Stimulated activated naive B cell treated with anti-CD40 and anti-IgM and Interleukin-4, amounts not matched to agents 10 μg/mL and 1 μg/mL and 100 μg/mL, for 72 hours (primary cell): Measurements from ENCODE around the gene TTLL5.
A peak's percentile ranks its signal among the peaks of the same experiment; 100 is the strongest.

Experiments used
- ATAC-seq, 2 donors: fragments of 150-1000 bp; cut with Tn5 transposase; replicated peaks; 2 replicates each; pipeline ENCODE4 v1.10.0; 2021; ENCODE audit warnings: moderate library complexity in 1 of 2
- DNase-seq: peaks from one replicate; pipeline ENCODE4 v3.0.0; 2021
- H3K27ac Mint-ChIP-seq: one replicate; pipeline ENCODE4 v1.8.0; 2022; ENCODE audit warnings: mild to moderate bottlenecking, mixed read lengths
- H3K27me3 Mint-ChIP-seq, 2 donors: one replicate each; pipeline ENCODE4 v1.8.0; 2022; ENCODE audit warnings: mixed read lengths in 2 of 2
- H3K36me3 Mint-ChIP-seq, 2 donors: one replicate each; pipeline ENCODE4 v1.8.0; 2022; ENCODE audit warnings: mixed read lengths in 2 of 2, mild to moderate bottlenecking in 1 of 2
- H3K4me1 Mint-ChIP-seq, 2 donors: one replicate each; pipeline ENCODE4 v1.8.0; 2022; ENCODE audit warnings: mixed read lengths in 2 of 2, mild to moderate bottlenecking in 1 of 2
- H3K4me3 Mint-ChIP-seq, 2 donors: one replicate each; pipeline ENCODE4 v1.8.0; 2022; ENCODE audit warnings: mild to moderate bottlenecking in 2 of 2, mixed read lengths in 2 of 2, moderate library complexity in 1 of 2
- H3K9me3 Mint-ChIP-seq, 2 donors: one replicate each; pipeline ENCODE4 v1.8.0; 2022; ENCODE audit warnings: mixed read lengths in 2 of 2, mild to moderate bottlenecking in 1 of 2

Gene TTLL5

GRCh38 chr14:75700295-75700694 is 39.2 kb downstream of the TTLL5 start:
- DNase-seq (no peak), ATAC-seq (no peak)
- H3K27me3 Mint-ChIP-seq = no peaks in the 10 kb centered on the region
- no peak overlapping the region for H3K27ac Mint-ChIP-seq
- no peak overlapping the region for H3K4me3 Mint-ChIP-seq
- H3K4me1 Mint-ChIP-seq = peaks cover 0 to 7% of the 10 kb centered on the region in 2 donors
- H3K36me3 Mint-ChIP-seq = peaks cover 46 to 59% of the 10 kb centered on the region in 2 donors
- H3K9me3 Mint-ChIP-seq = peaks cover 0 to 2% of the 10 kb centered on the region in 2 donors

GRCh38 chr14:75702122-75702521 is 41.1 kb downstream of the TTLL5 start:
- Mint-ChIP-seq H3K36me3 (peaks cover 43 to 54% of the 10 kb centered on the region in 2 donors), H3K27me3 (no peaks in the 10 kb centered on the region), H3K4me1 (peaks cover 0 to 7% of the 10 kb centered on the region in 2 donors), H3K9me3 (no peaks in the 10 kb centered on the region), H3K4me3 (no peak overlapping the region), H3K27ac (no peak overlapping the region)
- DNase-seq (no peak), ATAC-seq (no peak)

GRCh38 chr14:75702616-75703261 is 41.7 kb downstream of the TTLL5 start:
- H3K27me3 Mint-ChIP-seq = no peaks in the 10 kb centered on the region
- no peak overlapping the region for H3K27ac Mint-ChIP-seq
- peaks cover 0 to 7% of the 10 kb centered on the region in 2 donors for H3K4me1 Mint-ChIP-seq
- H3K9me3 Mint-ChIP-seq = no peaks in the 10 kb centered on the region
- peaks cover 42 to 54% of the 10 kb centered on the region in 2 donors for H3K36me3 Mint-ChIP-seq
- ATAC-seq = no peak
- no peak for DNase-seq
- H3K4me3 Mint-ChIP-seq = no peak overlapping the region

GRCh38 chr14:75703467-75703866 is 42.4 kb downstream of the TTLL5 start:
- Mint-ChIP-seq H3K9me3 (no peaks in the 10 kb centered on the region), H3K4me3 (no peak overlapping the region), H3K27me3 (no peaks in the 10 kb centered on the region), H3K27ac (no peak overlapping the region), H3K4me1 (peaks cover 0 to 7% of the 10 kb centered on the region in 2 donors), H3K36me3 (peaks cover 42 to 51% of the 10 kb centered on the region in 2 donors)
- ATAC-seq = no peak
- no peak for DNase-seq

GRCh38 chr14:75705014-75705413 is 44.0 kb downstream of the TTLL5 start:
- no peak for ATAC-seq
- no peaks in the 10 kb centered on the region for H3K27me3 Mint-ChIP-seq
- peaks cover 32 to 42% of the 10 kb centered on the region in 2 donors for H3K36me3 Mint-ChIP-seq
- H3K27ac Mint-ChIP-seq = no peak overlapping the region
- no peaks in the 10 kb centered on the region for H3K4me1 Mint-ChIP-seq
- DNase-seq = no peak
- no peak overlapping the region for H3K4me3 Mint-ChIP-seq
- no peaks in the 10 kb centered on the region for H3K9me3 Mint-ChIP-seq

- H3K27ac Mint-ChIP-seq = no peak overlapping the region
- no peaks in the 10 kb centered on the region for H3K9me3 Mint-ChIP-seq
- ATAC-seq = peak; percentile 78 to 79
- peaks cover 14 to 24% of the 10 kb centered on the region in 2 donors for H3K36me3 Mint-ChIP-seq
- no peaks in the 10 kb centered on the region for H3K4me1 Mint-ChIP-seq
- H3K4me3 Mint-ChIP-seq = no peak overlapping the region
- peak; percentile 29 for DNase-seq
- no peaks in the 10 kb centered on the region for H3K27me3 Mint-ChIP-seq
Observed at GRCh38 chr14:75709207-75709812, 48.3 kb downstream of the TTLL5 start.

GRCh38 chr14:75711105-75711795 is 50.2 kb downstream of the TTLL5 start:
- Mint-ChIP-seq H3K4me1 (no peaks in the 10 kb centered on the region), H3K27ac (no peak overlapping the region), H3K4me3 (no peak overlapping the region), H3K27me3 (no peaks in the 10 kb centered on the region), H3K36me3 (peaks cover 7 to 12% of the 10 kb centered on the region in 2 donors), H3K9me3 (no peaks in the 10 kb centered on the region)
- DNase-seq (no peak), ATAC-seq (peak; percentile 48 to 55)

GRCh38 chr14:75711796-75712211 is 50.8 kb downstream of the TTLL5 start:
- no peak overlapping the region for H3K27ac Mint-ChIP-seq
- H3K4me1 Mint-ChIP-seq = no peaks in the 10 kb centered on the region
- no peaks in the 10 kb centered on the region for H3K9me3 Mint-ChIP-seq
- DNase-seq = no peak
- H3K4me3 Mint-ChIP-seq = no peak overlapping the region
- no peaks in the 10 kb centered on the region for H3K27me3 Mint-ChIP-seq
- peak in 1 of 2 donors; percentile 31 for ATAC-seq
- H3K36me3 Mint-ChIP-seq = peaks cover 7 to 16% of the 10 kb centered on the region in 2 donors

- Mint-ChIP-seq H3K4me3 (no peak overlapping the region), H3K27me3 (no peaks in the 10 kb centered on the region), H3K27ac (no peak overlapping the region), H3K4me1 (no peaks in the 10 kb centered on the region), H3K9me3 (no peaks in the 10 kb centered on the region), H3K36me3 (peaks cover 9 to 28% of the 10 kb centered on the region in 2 donors)
- ATAC-seq (no peak), DNase-seq (no peak)
Observed at GRCh38 chr14:75714991-75715390, 53.9 kb downstream of the TTLL5 start.

- Mint-ChIP-seq H3K9me3 (no peaks in the 10 kb centered on the region), H3K36me3 (peaks cover 15 to 39% of the 10 kb centered on the region in 2 donors), H3K27ac (peak overlapping the region; percentile 11), H3K4me3 (no peak overlapping the region), H3K27me3 (no peaks in the 10 kb centered on the region), H3K4me1 (no peaks in the 10 kb centered on the region)
- ATAC-seq = no peak
- DNase-seq = no peak
Observed at GRCh38 chr14:75715926-75716780, 55.1 kb downstream of the TTLL5 start.

GRCh38 chr14:75717729-75718128 is 56.7 kb downstream of the TTLL5 start:
- ATAC-seq = no peak
- Mint-ChIP-seq H3K9me3 (no peaks in the 10 kb centered on the region), H3K4me1 (no peaks in the 10 kb centered on the region), H3K36me3 (peaks cover 15 to 43% of the 10 kb centered on the region in 2 donors), H3K4me3 (no peak overlapping the region), H3K27me3 (no peaks in the 10 kb centered on the region), H3K27ac (no peak overlapping the region)
- no peak for DNase-seq

GRCh38 chr14:75718199-75718598 is 57.2 kb downstream of the TTLL5 start:
- DNase-seq (no peak), ATAC-seq (no peak)
- no peaks in the 10 kb centered on the region for H3K9me3 Mint-ChIP-seq
- no peaks in the 10 kb centered on the region for H3K27me3 Mint-ChIP-seq
- H3K4me3 Mint-ChIP-seq = no peak overlapping the region
- no peak overlapping the region for H3K27ac Mint-ChIP-seq
- H3K36me3 Mint-ChIP-seq = peaks cover 15 to 48% of the 10 kb centered on the region in 2 donors
- no peaks in the 10 kb centered on the region for H3K4me1 Mint-ChIP-seq

GRCh38 chr14:75720116-75720515 is 59.1 kb downstream of the TTLL5 start:
- ATAC-seq (no peak), DNase-seq (no peak)
- Mint-ChIP-seq H3K4me3 (no peak overlapping the region), H3K36me3 (peaks cover 25 to 58% of the 10 kb centered on the region in 2 donors), H3K4me1 (no peaks in the 10 kb centered on the region), H3K9me3 (no peaks in the 10 kb centered on the region), H3K27ac (no peak overlapping the region), H3K27me3 (no peaks in the 10 kb centered on the region)

- DNase-seq = no peak
- H3K4me1 Mint-ChIP-seq = no peaks in the 10 kb centered on the region
- H3K9me3 Mint-ChIP-seq = no peaks in the 10 kb centered on the region
- no peak overlapping the region for H3K4me3 Mint-ChIP-seq
- ATAC-seq = no peak
- H3K36me3 Mint-ChIP-seq = peaks cover 32 to 65% of the 10 kb centered on the region in 2 donors
- H3K27me3 Mint-ChIP-seq = no peaks in the 10 kb centered on the region
- no peak overlapping the region for H3K27ac Mint-ChIP-seq
Observed at GRCh38 chr14:75720842-75721498, 59.9 kb downstream of the TTLL5 start.
